Fibroblast of skin of back (primary cell): Measurements from ENCODE around the gene MYL3.

Source experiments
- DNase-seq: peaks from one replicate; pipeline ENCODE4 v3.0.0-alpha.2; 2013

The MYL3 gene

GRCh38 chr3:46849686-46850467 lies 13.4 kb downstream of the MYL3 start:
- no peak for DNase-seq

DNA sequence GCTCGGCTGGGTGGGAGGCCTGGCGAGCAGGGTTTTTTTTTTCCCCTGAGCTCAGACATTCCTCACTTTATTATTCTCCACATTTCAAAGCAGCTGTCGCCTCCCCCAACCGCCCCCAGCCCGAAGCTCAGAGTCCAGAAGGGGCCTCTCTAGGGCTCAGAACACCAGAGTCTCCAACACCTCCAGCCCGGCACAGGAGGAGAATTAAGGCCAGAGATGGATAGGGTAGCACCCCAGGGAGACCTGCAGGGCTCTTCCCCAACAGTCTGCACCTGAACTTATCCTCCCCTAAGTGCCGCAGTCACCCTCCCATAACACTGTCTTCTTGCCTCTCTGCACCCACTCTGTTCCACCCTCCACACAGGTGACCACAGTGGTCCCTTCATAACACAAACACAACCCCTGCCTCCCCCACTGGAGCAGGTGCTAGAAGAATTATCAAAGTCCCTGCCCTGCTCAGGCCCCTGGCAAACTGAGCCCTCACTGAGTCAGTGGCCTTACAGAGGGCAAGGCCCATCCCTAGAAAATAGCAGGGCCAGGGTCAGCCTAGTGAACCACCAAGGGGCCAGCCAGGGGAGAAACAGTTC lies 14.1 kb downstream of the MYL3 start:
- no peak for DNase-seq

GRCh38 chr3:46848271-46849044 lies 14.8 kb downstream of the MYL3 start:
- peak; percentile 84 for DNase-seq

DNA sequence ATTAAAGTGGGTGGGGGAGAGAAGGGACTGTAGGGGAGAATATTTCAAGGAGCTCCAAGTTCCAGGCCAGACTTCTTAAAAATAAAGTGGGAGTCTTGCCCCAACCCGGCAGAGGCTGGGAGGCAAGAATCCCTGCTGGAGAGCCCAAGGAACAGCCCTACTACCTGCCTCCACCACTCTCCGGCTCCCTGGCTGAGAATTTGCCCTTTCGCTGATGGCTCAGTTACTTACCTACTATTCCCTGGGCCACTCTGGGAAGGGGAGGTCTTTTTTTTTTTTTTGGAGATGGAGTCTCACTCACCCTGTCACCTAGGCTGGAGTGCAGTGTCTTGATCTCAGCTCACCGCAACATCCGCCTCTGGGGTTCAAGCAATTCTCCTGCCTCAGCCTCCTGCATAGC lies 15.5 kb downstream of the MYL3 start:
- no peak for DNase-seq

- DNase-seq = no peak
Measured at GRCh38 chr3:46846624-46847542, 16.4 kb downstream of the MYL3 start.

GRCh38 chr3:46845860-46846623 lies 17.2 kb downstream of the MYL3 start:
- peak; percentile 82 for DNase-seq

- peak; percentile 85 for DNase-seq
Measured at GRCh38 chr3:46845397-46845859, 17.8 kb downstream of the MYL3 start.

DNA sequence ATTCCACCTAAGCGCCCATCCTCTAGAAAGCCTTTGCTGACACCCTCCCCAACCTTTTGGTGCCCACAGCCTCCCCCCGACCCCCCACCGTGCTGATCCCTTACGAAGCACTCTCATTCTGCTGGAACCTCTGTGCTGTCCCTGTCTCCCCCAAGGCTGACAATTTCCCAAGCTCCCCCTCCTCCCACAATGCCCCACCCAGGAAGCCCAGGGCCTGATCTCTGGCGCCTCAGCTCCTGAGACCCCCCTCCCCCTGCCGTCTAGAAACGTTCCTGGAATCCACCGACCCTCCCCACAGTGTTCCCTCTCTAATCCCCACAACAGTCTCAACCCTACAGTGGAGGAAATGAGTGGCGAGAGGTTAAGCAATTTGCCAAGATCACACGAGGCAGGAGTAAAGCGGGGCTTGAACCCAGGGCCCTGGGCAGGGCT lies 18.3 kb downstream of the MYL3 start:
- DNase-seq = peak; percentile 11

GRCh38 chr3:46844397-46844796 lies 18.8 kb downstream of the MYL3 start:
- DNase-seq = no peak

GRCh38 chr3:46843508-46843907 lies 19.7 kb downstream of the MYL3 start:
- DNase-seq = no peak

GRCh38 chr3:46840491-46840890 lies 22.8 kb downstream of the MYL3 start:
- DNase-seq = no peak

DNA sequence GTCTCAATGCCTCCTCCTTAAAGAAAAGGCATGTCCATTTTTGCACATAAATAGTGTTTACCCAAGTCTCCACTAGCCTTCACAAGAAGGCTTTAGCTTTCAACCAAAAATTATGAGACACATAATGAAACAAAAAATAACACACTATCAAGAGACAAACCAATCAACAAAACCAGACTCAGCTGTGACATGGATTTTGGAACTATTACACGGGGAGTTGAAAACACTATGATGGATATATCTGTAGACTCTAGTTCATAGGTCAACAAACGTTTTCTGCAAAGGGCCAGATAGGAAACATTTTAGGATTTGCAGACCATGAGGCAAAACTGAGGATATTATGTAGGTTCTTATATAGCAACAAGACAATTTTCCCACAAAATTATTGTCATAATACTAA lies 24.9 kb downstream of the MYL3 start:
- DNase-seq = no peak

GRCh38 chr3:46835491-46835890 lies 27.8 kb downstream of the MYL3 start:
- DNase-seq = no peak

DNA sequence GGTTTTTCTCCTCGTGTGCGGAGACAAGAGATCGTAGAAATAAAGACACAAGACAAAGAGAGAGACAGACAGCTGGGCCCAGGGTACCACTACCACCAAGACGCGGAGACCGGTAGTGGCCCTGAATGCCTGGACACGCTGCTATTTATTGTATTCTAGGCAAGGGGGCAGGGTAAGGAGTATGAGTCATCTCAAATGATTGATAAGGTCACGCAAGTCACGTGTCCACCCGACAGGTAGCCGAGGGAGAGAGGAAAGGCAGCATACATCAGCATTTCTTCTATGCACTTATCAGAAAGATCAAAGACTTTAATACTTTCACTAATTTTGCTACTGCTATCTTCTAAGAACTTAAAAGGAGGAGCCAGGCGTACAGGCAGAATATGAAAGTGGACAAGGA lies 28.2 kb downstream of the MYL3 start:
- no peak for DNase-seq

DNA sequence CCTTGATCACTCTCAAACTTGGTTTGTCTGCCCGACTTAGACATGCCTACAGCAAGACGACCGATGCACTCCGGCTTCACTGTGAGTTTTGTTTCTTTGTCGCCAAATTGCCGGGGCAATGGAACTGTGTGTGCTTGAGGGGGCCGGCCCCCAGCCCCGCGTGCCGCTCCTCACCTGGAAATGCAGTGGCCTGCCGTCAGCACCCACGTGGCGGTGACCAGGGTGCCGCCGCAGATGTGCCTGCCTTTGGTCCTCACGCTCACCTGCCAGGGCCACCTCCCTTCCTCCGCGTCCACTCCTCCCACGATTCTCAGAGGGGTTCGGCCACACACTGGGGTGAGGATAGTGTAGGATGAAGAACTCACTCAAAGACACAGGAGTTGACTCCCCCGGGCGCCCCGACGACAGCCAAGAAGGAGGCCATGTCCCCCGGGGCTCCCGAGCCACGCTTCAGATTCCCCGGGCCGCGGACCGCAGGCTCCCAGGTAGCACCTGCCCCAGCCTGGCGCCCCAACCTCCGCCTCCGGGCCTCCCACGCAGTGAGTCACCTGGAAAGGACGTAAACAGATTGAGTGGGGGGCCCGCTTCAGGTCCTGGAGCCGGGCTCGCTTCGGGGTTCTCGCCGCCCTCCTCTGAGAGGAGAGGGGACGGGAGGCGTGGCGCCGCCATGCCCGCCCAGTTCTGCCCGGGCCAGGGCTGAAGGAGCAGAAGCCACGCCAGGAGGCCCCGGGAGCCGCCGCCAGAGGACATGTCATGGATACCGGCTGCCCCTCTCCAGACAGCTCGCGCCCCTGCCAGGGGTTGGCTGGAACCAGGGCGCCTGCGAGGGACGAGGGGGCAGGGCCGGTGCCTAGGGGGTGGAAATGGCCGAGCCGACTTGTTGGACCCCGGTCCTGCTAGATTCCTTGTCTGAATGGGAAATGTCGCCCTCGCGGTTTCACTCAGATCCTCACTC lies 29.6 kb downstream of the MYL3 start:
- no peak for DNase-seq

DNA sequence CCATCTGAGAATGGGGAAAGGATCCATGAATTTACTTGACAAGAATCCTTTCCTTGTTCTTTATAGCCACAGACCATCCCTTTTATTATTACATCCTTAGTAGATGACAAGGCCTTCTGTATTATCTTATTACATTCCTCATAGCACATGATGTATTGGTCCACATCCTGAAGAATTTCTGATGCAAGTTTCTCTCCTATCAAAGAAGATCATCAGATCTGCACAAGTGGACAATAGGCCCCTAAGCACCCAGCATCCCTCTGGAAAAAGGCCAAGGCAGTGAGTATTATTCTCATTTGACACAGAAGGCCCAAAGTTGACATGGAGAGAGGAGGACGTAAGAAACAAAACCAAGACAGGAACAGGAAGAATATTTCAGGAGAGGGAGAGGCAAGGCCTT lies 31.4 kb downstream of the MYL3 start:
- no peak for DNase-seq

DNA sequence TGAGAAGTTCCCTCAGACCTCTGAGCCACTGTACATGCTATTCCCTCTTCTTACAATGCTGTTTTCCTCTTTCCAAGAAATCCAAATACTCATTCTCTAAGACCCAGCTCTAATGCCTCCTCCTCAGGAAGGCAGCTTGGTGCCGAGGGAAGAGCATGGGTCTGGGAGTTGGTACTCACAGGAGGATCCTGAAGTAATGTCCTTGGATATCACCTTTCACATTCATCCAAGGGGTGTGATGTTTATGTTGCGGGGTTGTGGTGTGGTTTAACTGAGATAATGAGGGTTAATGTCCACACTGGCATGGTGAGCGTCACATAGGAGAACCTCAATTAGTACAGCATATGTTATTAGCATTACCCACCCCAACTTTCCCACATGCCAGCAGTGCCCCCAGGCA lies 31.9 kb downstream of the MYL3 start:
- DNase-seq = no peak

GRCh38 chr3:46830801-46831200 lies 32.4 kb downstream of the MYL3 start:
- no peak for DNase-seq

DNA sequence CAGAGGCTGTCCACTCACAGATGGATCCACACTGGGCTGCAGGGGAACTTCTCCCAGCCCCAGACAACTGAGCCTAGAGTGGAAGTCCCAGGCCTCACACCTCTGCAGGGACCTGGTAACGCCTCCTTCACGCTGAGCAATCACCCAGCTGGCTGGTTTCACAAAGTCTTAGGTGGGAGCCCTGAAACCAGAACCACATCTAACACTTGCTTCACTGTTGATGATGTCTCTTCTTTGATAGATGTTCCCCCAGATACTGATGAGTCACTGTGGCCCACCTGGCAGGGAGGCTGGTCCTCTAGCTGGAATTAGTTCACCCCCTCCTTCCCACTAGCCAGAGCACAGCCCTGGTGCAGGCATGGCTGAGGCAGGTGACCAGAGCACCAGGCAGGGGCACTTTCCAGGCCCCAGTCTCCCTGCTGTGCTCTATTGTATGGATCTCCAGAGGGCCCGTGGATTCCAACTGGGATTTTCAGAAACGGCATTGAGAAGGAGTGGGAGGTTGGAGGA lies 33.5 kb downstream of the MYL3 start:
- no peak for DNase-seq

DNA sequence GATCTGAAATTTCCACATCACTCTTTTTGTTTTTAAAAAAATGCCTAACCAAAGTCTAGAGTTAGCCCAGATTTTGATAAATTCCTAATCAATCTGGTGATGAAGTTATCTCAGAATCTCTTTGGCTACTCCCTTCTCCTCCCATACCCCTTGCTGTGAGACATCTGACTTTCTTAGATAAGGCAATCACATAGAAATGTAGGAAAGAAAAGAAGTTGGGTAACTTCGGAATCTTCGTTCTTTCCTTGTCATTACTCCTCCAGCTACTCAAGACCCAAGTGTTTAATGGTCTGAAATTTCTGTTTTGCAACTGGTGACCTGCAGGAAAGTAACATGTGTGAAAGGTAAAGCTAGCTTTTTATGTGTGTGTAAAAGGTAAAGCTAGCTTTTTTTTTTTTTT lies 37.8 kb downstream of the MYL3 start:
- DNase-seq = no peak
